Inflammatory macrophage (primary cell): ENCODE data around the gene MTARC2.
"Not testable (repeated sequence)": the region's sequence is repeated elsewhere in the genome, so short reads cannot be mapped to it uniquely, and the experiment has no call there.

Source experiments
- DNase-seq, 2 donors: peaks; one replicate each; pipeline ENCODE4 v3.0.0-alpha.2; 2020 to 2022
- total RNA-seq, 18 experiments: gene quantifications; one replicate each; lab custom pipeline; 2026; ENCODE audit warnings: mixed read lengths in 6 of 18, inconsistent platforms in 2 of 18; lab: John Stamatoyannopoulos, UW

MTARC2 gene
- 0.12 to 2.5 (median 0.57) reads per million in 18 experiments for total RNA-seq

GRCh38 chr1:220748089-220748934, at the start of gene MTARC2:
TSS of gene MTARC2 (plus strand) at chr1:220748322. CDS start at chr1:220748532, 210 bp downstream.
- DNase-seq = peak; percentile 41 to 63

GRCh38 chr1:220698607-220699016, 49.5 kb upstream of the MTARC2 start:
- DNase-seq = no peak

GRCh38 chr1:220699044-220699443, 49.1 kb upstream of the MTARC2 start:
- DNase-seq = no peak

- no peak for DNase-seq
Measured at GRCh38 chr1:220700556-220701179, 47.5 kb upstream of the MTARC2 start.

GRCh38 chr1:220701974-220702373, 46.1 kb upstream of the MTARC2 start:
- peak in 1 of 2 donors; percentile 20 for DNase-seq

- DNase-seq = no peak
Measured at GRCh38 chr1:220702733-220703270, 45.3 kb upstream of the MTARC2 start.

GRCh38 chr1:220703305-220703704, 44.8 kb upstream of the MTARC2 start:
- DNase-seq = peak in 1 of 2 donors; percentile 33

- DNase-seq = no peak
Measured at GRCh38 chr1:220705782-220706181, 42.3 kb upstream of the MTARC2 start.

GRCh38 chr1:220706480-220706879, 41.6 kb upstream of the MTARC2 start:
- DNase-seq = no peak

GRCh38 chr1:220707160-220707559, 41.0 kb upstream of the MTARC2 start:
- DNase-seq = no peak

GRCh38 chr1:220708244-220708643, 39.9 kb upstream of the MTARC2 start:
- DNase-seq = no peak

GRCh38 chr1:220708936-220709801, 39.0 kb upstream of the MTARC2 start:
- no peak for DNase-seq

GRCh38 chr1:220710333-220710732, 37.8 kb upstream of the MTARC2 start:
- DNase-seq = no peak

GRCh38 chr1:220711056-220711809, 36.9 kb upstream of the MTARC2 start:
- DNase-seq = peak; percentile 52 to 53

GRCh38 chr1:220715986-220716385, 32.1 kb upstream of the MTARC2 start:
- DNase-seq = not testable (repeated sequence)

GRCh38 chr1:220717800-220718640, 30.1 kb upstream of the MTARC2 start:
- DNase-seq = no peak

- DNase-seq = not testable (repeated sequence)
Measured at GRCh38 chr1:220721266-220721665, 26.9 kb upstream of the MTARC2 start.

GRCh38 chr1:220726634-220727033, 21.5 kb upstream of the MTARC2 start:
- DNase-seq = no peak

- no peak for DNase-seq
Measured at GRCh38 chr1:220727519-220727918, 20.6 kb upstream of the MTARC2 start.

- peak in 1 of 2 donors; percentile 42 for DNase-seq
Measured at GRCh38 chr1:220730486-220730885, 17.6 kb upstream of the MTARC2 start.

GRCh38 chr1:220732137-220732536, 16.0 kb upstream of the MTARC2 start:
- no peak for DNase-seq
